ENCODE results near the gene WDFY1.

DNA sequence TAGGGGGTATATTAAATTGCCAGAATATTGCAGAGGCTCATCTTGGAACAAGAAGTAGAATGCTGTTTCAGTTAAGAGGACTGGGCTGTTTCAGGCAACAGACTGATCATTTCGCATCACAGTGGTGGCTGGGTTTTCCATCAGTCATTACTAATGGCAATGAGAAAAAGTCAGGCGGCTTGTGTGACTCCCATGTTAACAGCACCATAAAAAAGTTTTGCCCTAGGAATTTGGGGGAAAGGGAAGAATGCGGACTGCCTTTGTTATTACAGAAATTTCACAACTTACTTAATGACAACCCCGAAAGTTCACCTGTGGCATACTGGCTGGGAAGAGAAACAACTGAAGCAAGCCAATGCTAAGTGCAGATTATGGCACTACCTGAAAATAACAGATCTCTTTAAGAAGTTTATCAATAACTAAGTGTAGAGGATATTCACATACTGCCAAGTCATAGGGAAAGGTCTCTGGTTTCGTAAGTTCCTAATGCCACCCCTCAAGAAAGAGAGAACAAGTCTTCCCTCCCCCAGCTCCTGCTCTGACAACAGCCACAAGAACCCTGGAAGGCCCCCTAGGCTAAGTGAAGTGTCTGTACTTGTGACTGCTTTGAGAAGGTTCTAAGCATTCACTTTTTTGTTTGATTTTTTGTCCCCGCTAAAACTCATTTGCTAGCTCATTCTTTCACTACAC is 67.3 kb downstream of the WDFY1 start:
- TF ChIP-seq, protein P1, sequence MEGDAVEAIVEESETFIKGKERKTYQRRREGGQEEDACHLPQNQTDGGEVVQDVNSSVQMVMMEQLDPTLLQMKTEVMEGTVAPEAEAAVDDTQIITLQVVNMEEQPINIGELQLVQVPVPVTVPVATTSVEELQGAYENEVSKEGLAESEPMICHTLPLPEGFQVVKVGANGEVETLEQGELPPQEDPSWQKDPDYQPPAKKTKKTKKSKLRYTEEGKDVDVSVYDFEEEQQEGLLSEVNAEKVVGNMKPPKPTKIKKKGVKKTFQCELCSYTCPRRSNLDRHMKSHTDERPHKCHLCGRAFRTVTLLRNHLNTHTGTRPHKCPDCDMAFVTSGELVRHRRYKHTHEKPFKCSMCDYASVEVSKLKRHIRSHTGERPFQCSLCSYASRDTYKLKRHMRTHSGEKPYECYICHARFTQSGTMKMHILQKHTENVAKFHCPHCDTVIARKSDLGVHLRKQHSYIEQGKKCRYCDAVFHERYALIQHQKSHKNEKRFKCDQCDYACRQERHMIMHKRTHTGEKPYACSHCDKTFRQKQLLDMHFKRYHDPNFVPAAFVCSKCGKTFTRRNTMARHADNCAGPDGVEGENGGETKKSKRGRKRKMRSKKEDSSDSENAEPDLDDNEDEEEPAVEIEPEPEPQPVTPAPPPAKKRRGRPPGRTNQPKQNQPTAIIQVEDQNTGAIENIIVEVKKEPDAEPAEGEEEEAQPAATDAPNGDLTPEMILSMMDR (IDR thresholded peaks at IDR 0.05) = no peak
- no peak for TF ChIP-seq POLR2A (IDR thresholded peaks at IDR 0.05)
